ENCODE data around the gene ABAT.

The ABAT gene

DNA sequence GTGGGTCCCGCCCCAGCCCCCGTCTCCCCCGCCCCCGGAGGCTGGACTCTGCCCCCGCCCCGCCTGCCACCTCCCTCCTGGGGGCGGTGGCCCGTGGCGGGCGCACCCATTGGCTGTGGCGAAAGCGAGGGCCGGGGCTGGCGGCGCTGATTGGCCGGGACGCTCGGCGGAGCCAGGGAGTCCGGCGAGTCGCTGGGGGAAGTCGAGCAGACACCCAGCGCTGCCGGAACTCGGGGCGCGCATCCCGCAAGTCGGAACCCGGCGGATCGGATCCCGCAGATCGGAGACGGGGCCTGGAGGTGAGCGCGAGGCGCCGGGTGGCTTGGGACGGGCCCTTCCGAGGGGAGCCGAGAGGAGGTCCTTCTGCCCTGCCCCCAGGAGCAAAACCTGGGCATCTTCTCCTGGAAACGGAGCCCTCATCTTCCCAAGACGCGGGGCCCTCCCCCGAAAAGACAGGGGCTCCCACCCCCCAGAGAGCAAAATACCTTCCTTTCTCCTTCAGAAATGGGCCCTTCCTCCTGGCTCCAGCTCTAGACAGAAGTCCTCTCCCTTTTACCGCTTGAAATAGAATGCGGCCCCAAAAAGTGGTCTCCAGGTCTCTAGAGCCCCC lies at the start of gene ABAT:
TSS of gene ABAT (plus strand) at position 205 of the 610 bp plus-strand sequence. CDS start 61,123 bp downstream, outside the sequence.
- no peaks in the 10 kb centered on the region for H3K79me2 ChIP-seq (ENCODE audit: low read length)
- H3K36me3 ChIP-seq (replicated peaks; ENCODE audit: insufficient read depth, low read length): no peaks in the 10 kb centered on the region
- TF ChIP-seq EZH2phosphoT487 (IDR thresholded peaks at IDR 0.05; ENCODE audit: low read length) (no peak), EZH2 (optimal IDR thresholded peaks at IDR 0.05; ENCODE audit: low read depth, low read length) (no peak)
- TF ChIP-seq, protein P1, sequence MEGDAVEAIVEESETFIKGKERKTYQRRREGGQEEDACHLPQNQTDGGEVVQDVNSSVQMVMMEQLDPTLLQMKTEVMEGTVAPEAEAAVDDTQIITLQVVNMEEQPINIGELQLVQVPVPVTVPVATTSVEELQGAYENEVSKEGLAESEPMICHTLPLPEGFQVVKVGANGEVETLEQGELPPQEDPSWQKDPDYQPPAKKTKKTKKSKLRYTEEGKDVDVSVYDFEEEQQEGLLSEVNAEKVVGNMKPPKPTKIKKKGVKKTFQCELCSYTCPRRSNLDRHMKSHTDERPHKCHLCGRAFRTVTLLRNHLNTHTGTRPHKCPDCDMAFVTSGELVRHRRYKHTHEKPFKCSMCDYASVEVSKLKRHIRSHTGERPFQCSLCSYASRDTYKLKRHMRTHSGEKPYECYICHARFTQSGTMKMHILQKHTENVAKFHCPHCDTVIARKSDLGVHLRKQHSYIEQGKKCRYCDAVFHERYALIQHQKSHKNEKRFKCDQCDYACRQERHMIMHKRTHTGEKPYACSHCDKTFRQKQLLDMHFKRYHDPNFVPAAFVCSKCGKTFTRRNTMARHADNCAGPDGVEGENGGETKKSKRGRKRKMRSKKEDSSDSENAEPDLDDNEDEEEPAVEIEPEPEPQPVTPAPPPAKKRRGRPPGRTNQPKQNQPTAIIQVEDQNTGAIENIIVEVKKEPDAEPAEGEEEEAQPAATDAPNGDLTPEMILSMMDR (IDR thresholded peaks at IDR 0.05; ENCODE audit: low read length): no peak
- peak within 1 kb of the TSS; percentile 94 for H2AFZ ChIP-seq (ENCODE audit: low read length)
- H3K9me2 ChIP-seq (replicated peaks; ENCODE audit: insufficient read depth, low read length): no peaks in the 10 kb centered on the region
- H3K9ac ChIP-seq (ENCODE audit: low read length): peak within 1 kb of the TSS; percentile 45; the same call in 1 of the 2 replicates
- H3K27me3 ChIP-seq (replicated peaks; ENCODE audit: insufficient read depth, low read length): no peaks in the 10 kb centered on the region
- no peaks in the 10 kb centered on the region for H4K20me1 ChIP-seq (ENCODE audit: insufficient read depth, low read length)
- H3K27ac ChIP-seq (ENCODE audit: low read length): no peak within 1 kb of the TSS
- peak; percentile 90 for DNase-seq
- no peaks in the 10 kb centered on the region for H3K4me1 ChIP-seq (ENCODE audit: low read length)
- H3K4me3 ChIP-seq (ENCODE audit: low read length): peak within 1 kb of the TSS; percentile 77
- H3K4me2 ChIP-seq (ENCODE audit: low read depth, low read length): peak within 1 kb of the TSS; percentile 87
- no peaks in the 10 kb centered on the region for H3K9me3 ChIP-seq (replicated peaks; ENCODE audit: insufficient read depth, low read length)
- no peaks in the 10 kb centered on the region for H3F3A ChIP-seq (ENCODE audit: insufficient read depth, low read length)

DNA sequence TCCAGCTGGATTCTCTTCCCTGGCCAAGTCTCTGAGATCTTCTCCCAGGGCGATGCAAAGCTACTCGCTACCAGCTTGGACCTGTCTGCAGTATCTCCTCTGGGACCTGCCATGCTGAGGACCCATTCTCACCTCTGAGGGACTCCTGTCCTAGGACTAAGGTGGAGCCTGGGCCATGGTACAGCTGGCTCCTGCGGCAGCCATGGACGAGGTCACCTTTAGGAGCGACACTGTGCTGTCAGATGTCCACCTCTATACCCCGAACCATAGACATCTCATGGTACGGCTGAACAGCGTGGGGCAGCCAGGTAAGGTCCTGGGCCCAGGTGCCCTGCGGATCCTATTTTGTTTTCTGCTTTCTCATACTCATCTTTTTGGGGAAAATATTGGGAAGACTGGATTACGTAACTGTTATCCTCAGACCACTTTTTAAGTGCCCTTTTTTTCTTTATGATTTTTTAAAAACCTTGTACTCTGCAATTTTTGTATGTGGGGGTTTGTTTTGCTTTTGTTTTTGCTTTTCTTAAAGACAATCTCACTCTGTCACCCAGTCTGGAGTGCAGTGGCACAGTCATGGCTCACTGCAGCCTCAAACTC lies 48.8 kb upstream of the ABAT start:
- peaks cover 3% of the 10 kb centered on the region for H3K36me3 ChIP-seq (replicated peaks; ENCODE audit: insufficient read depth, low read length)
- H3F3A ChIP-seq (ENCODE audit: insufficient read depth, low read length): no peaks in the 10 kb centered on the region
- DNase-seq: no peak
- H3K27me3 ChIP-seq (replicated peaks; ENCODE audit: insufficient read depth, low read length): no peaks in the 10 kb centered on the region
- peaks cover 52% of the 10 kb centered on the region for H3K79me2 ChIP-seq (ENCODE audit: low read length)
- no peak overlapping the region for H3K4me3 ChIP-seq (ENCODE audit: low read length)
- H3K9me2 ChIP-seq (replicated peaks; ENCODE audit: insufficient read depth, low read length): no peaks in the 10 kb centered on the region
- H3K9me3 ChIP-seq (replicated peaks; ENCODE audit: insufficient read depth, low read length): no peaks in the 10 kb centered on the region
- H3K4me1 ChIP-seq (ENCODE audit: low read length): no peaks in the 10 kb centered on the region
- no peak overlapping the region for H2AFZ ChIP-seq (ENCODE audit: low read length)
- H3K4me2 ChIP-seq (ENCODE audit: low read depth, low read length): no peak overlapping the region
- H3K9ac ChIP-seq (ENCODE audit: low read length): no peak overlapping the region
- no peaks in the 10 kb centered on the region for H4K20me1 ChIP-seq (ENCODE audit: insufficient read depth, low read length)
- no peak for TF ChIP-seq EZH2 (optimal IDR thresholded peaks at IDR 0.05; ENCODE audit: low read depth, low read length)
- TF ChIP-seq, protein P1 (IDR thresholded peaks at IDR 0.05; ENCODE audit: low read length): no peak
- no peak for TF ChIP-seq EZH2phosphoT487 (IDR thresholded peaks at IDR 0.05; ENCODE audit: low read length)
- H3K27ac ChIP-seq (ENCODE audit: low read length): no peak overlapping the region

DNA sequence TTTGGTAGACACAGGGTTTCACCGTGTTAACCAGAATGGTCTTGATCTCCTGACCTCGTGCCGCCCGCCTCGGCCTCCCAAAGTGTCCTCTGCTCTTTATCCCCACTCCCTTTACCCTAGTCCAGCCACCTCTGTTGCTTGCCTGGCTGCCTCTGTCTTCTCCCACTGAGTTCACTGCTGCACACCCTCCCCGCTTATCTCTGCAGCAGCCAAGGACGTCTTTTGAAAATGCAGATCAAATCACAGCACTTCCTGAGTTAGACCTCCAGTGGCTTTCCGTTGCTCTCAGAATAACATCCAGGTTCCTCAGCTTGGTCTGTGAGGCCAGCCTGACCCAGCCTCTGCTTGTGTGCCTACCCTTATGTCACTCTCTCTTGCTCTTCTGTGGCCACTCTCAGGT lies 47.5 kb upstream of the ABAT start:
- Histone ChIP-seq H2AFZ (ENCODE audit: low read length) (no peak overlapping the region), H3K36me3 (replicated peaks; ENCODE audit: insufficient read depth, low read length) (peaks cover 7% of the 10 kb centered on the region), H3K9ac (ENCODE audit: low read length) (no peak overlapping the region), H4K20me1 (ENCODE audit: insufficient read depth, low read length) (no peaks in the 10 kb centered on the region), H3K79me2 (ENCODE audit: low read length) (peaks cover 48% of the 10 kb centered on the region), H3K27me3 (replicated peaks; ENCODE audit: insufficient read depth, low read length) (no peaks in the 10 kb centered on the region), H3K9me3 (replicated peaks; ENCODE audit: insufficient read depth, low read length) (no peaks in the 10 kb centered on the region), H3K4me1 (ENCODE audit: low read length) (no peaks in the 10 kb centered on the region), H3F3A (ENCODE audit: insufficient read depth, low read length) (no peaks in the 10 kb centered on the region), H3K4me3 (ENCODE audit: low read length) (no peak overlapping the region), H3K4me2 (ENCODE audit: low read depth, low read length) (no peak overlapping the region), H3K9me2 (replicated peaks; ENCODE audit: insufficient read depth, low read length) (no peaks in the 10 kb centered on the region), H3K27ac (ENCODE audit: low read length) (no peak overlapping the region)
- TF ChIP-seq, protein P1 (IDR thresholded peaks at IDR 0.05; ENCODE audit: low read length): no peak
- TF ChIP-seq EZH2 (optimal IDR thresholded peaks at IDR 0.05; ENCODE audit: low read depth, low read length): no peak
- TF ChIP-seq EZH2phosphoT487 (IDR thresholded peaks at IDR 0.05; ENCODE audit: low read length): no peak
- DNase-seq: no peak
